HL-60/S4 treated with retinoic acid at 250 ng/mL for 4 days and 3 days (cell line): ENCODE results near the gene EMP1.

ENCODE experiments used
- in situ Hi-C: fragments of 300-500 bp; cut with MboI; formaldehyde crosslinking; loops from 2 replicates; pipeline ENCODE4 v1.7.0; 2022; ENCODE audit warnings: low sequenced_read_pairs

EMP1 gene

GRCh38 chr12:13215056-13215455 lies 18.5 kb downstream of the EMP1 start:
- in situ Hi-C loops: loop anchor here (10.0 kb wide), 1 partner anchor 190 kb away; no protein-coding TSS in a partner anchor

- in situ Hi-C loops: loop anchor here (10.0 kb wide), 1 partner anchor 194 kb away; no protein-coding TSS in a partner anchor
These were observed 22.1 kb downstream of the EMP1 start for GRCh38 chr12:13218641-13219040.

DNA sequence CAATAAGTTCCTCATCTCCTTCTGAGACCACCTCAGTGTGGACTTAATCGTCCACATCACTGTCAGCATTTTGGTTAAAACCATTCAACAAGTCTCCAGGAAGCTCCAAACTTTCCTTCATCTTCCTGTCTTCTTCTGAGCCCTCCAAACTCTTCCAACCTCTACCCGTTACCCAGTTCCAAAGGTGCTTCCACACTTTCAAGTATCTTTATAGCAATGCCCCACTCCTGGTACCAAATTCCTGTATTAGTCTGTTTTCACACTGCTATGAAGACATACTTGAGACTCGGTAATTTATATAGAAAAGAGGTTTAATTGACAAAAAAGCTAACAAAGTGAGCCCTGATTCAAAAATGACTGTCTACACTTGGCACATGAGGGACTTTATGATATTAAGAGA lies 22.8 kb downstream of the EMP1 start:
- in situ Hi-C loops: loop anchor here (10.0 kb wide), 1 partner anchor 195 kb away; no protein-coding TSS in a partner anchor

- in situ Hi-C loops: no loop called here
These were observed 24.3 kb downstream of the EMP1 start for GRCh38 chr12:13220838-13221237.

DNA sequence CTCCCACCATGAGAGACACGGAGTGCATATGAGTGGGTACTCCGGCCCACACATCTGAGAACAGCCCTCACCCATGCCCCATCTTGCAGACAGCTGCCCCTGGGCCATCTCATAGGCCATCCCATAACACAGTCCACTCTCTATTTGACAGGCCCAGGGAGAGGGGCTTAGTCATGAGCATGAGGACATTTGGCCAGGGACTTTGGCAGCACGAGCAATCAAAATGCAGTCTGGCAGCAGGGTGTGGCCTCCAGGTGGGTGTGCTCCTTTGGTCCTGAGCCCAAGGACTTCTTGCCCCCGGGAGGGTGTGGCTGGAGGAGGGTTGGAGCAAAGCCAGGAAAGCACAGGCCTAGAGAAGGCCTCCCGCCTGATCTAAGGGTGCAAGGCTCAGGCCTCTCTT lies 25.6 kb downstream of the EMP1 start:
- in situ Hi-C loops: no loop called here

DNA sequence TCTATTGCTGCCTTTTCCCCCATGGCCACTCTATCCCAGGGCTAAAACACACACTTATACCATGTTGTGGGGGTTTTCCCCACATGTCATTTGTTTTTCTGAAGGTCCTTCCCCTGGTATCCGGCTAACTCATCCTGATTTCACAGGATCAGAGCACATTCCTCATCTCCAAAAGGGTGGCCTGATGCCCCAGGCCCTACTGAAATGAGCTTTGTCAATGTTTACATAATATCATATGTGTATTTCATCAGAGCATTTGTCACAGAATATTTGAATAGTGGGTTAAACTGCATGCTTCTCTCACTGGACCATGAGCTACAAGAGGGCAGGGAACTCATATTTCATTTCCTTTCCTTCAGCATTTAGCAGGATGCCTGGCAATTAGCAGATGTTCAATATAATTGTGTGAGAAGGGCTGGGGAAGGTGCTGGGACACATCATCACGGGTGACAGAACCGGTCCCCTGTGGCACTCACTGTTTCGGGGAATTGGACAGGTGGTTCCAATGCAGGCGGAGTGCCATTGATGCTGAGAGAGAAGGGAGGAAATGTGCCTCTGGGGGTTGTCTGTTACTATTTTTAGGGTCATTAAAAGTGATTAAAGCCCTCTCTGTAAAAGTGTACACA lies 26.8 kb downstream of the EMP1 start:
- in situ Hi-C loops: no loop called here

- in situ Hi-C loops: no loop called here
These were observed 27.4 kb downstream of the EMP1 start for GRCh38 chr12:13223941-13224340.

- in situ Hi-C loops: no loop called here
These were observed 30.7 kb downstream of the EMP1 start for GRCh38 chr12:13227191-13227590.

DNA sequence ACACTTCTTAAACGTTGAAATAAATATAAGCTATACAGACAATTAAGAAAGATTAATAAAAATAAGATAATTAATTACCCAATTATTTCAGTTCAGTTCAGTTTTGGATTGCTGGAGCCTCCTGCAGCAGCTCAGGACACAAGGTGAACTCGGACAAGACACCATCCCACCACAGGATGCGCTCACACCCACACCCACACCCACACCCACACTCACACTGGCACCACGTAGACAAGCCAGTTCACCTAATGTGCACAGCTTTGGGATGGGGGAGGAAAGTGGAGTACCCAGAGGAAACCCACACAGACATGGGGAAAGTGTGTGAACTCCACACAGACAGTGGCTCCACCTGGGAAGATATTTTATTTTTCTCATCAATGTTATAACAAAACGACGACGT lies 32.1 kb downstream of the EMP1 start:
- in situ Hi-C loops: no loop called here

- in situ Hi-C loops: no loop called here
These were observed 33.0 kb downstream of the EMP1 start for GRCh38 chr12:13229504-13229903.

GRCh38 chr12:13230500-13230899 lies 34.0 kb downstream of the EMP1 start:
- in situ Hi-C loops: no loop called here

GRCh38 chr12:13233830-13234641 lies 37.5 kb downstream of the EMP1 start:
- in situ Hi-C loops: no loop called here

- in situ Hi-C loops: no loop called here
These were observed 41.7 kb downstream of the EMP1 start for GRCh38 chr12:13238204-13238603.

- in situ Hi-C loops: no loop called here
These were observed 45.4 kb downstream of the EMP1 start for GRCh38 chr12:13241833-13242488.

- in situ Hi-C loops: no loop called here
These were observed 46.4 kb downstream of the EMP1 start for GRCh38 chr12:13242936-13243335.

DNA sequence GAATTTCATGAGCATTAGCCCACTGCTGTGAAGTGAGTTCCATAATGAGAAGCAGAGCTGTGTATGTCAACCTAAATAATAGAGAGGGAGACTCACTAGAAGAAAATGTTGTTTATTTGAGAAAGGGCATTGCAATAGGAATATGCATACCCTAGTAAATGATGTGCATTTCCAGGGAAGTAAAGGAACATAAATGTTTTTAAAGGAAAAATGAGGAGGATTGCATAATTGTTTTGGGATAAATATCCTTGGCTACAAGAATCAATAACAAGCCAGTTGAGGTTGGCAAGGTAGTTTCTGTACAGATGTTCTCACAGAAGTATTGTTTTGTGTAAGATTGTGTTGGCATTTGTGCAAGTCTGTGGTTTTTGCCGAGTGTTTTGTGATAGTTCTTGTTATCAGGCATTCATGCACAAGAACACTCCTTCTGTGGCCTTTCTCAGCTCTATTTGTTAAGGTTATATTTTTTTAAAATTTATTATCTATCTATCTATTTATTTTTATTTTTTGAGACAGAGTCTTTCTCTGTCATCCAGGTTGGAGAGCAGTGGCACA lies 47.1 kb downstream of the EMP1 start:
- in situ Hi-C loops: no loop called here

- in situ Hi-C loops: no loop called here
These were observed 51.1 kb downstream of the EMP1 start for GRCh38 chr12:13247596-13247995.

DNA sequence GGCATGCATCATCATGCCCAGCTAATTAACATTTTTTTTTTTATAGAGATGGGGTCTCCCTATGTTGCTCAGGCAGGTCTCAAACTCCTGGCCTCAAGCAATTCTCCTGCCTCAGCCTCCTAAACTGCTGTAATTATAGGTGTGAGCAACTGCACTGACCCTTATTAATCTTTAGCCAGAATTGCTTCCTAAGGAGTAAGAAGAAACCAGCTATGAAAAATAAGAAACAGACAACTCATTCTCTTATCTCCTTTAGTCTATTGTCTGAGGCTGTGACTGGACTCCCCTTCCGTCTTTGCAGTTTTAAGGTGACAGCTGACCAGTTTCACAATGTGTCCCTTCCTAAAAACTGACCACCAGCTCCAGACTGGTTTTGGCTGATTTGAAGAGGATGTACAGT lies 52.4 kb downstream of the EMP1 start:
- in situ Hi-C loops: no loop called here

GRCh38 chr12:13250416-13250815 lies 53.9 kb downstream of the EMP1 start:
- in situ Hi-C loops: no loop called here

DNA sequence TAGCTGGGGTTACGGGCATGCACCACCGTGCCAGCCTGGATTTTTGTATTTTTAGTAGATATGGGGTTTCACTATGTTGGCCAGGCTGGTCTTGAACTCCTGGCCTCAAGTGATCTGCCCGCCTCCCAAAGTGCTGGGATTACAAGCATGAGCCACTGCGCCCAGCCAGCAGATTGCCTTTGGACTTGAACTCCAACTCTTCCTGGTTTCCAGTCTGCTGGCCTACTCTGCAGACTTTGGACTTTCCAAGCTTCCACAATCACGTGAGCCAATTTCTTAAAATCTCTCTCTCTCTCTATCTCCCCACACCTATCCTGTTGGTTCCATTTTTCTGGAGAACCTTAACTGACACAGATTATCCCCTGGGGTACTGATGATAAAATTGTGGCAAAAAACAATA lies 55.0 kb downstream of the EMP1 start:
- in situ Hi-C loops: no loop called here

DNA sequence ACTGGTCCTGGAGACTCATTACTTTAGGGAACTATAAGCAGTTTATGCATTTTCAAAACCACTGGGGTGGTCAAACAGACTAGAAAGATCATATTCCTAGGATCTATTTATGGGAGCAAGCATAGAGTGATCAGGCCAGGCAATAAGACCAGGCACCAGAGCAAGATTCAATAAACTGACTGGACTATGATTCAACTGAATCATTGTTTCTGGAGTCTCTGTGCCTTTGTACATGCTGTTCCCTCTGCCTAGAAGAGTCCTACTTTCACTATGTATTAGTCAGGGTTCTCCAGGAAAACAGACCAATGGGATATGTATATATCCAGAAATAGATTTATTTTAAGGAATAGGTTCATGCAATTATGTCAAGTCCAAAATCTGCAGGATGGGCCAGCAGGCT lies 55.5 kb downstream of the EMP1 start:
- in situ Hi-C loops: no loop called here

- in situ Hi-C loops: no loop called here
These were observed 56.1 kb downstream of the EMP1 start for GRCh38 chr12:13252616-13253015.
